NCI-H187 treated with DMSO at 0.1 percent for 48 hours (cell line): ENCODE measurements around the gene ASTL.
"Not testable (repeated sequence)": the region's sequence is repeated elsewhere in the genome, so short reads cannot be mapped to it uniquely, and the experiment has no call there.

ENCODE experiments used
- DNase-seq: peaks from one replicate; lab custom pipeline; 2025; lab: John Stamatoyannopoulos, UW

The ASTL gene

DNA sequence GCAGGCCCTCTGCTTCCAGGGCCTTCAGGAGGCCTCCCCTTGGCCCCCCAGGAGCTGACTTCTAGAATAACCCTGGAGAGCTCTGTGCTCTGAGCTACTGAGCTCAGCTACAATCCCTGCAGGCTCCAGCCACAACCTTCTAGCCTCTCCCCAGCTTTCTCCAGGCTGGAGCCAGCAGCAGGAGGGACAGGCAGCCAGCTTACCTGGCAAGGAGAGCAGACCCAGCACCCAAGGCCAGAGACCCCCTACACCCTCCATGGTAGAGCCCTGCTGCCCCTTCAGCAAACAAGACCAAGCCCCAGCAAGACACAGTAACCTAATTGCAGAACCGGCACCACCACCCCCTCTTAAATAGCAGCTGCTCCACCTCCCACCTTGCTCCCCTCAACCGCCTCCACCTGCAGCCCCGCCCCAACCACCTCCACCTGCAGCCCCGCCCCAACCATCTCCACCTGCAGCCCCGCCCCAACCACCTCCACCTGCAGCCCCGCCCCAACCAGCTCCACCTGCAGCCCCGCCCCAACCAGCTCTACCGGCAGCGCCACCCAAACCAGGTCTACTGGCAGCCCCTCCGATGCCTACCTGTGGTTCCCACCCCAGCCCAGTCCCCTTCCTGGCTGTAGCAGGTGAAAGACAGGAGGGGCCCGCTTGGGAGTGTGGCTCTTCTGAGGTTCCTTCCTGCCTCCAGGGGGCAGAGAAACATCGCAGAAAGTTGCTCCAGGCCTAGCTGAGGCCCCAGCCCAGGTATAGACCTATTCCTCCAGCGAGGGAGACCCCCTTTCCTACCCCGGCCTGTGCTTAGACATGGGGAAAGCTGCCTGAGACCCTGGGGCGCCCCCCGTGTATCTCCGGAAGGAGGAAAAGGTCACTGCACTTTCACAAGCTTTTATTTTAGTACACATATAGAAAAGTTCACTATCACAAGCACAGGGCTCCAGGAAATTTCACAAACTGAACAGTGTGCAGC is at the start of gene ASTL:
Gene ASTL, minus strand, starts transcription at position 324 of the 967 bp plus-strand sequence. Its CDS starts 66 bp downstream, at position 258.
- no peak for DNase-seq

DNA sequence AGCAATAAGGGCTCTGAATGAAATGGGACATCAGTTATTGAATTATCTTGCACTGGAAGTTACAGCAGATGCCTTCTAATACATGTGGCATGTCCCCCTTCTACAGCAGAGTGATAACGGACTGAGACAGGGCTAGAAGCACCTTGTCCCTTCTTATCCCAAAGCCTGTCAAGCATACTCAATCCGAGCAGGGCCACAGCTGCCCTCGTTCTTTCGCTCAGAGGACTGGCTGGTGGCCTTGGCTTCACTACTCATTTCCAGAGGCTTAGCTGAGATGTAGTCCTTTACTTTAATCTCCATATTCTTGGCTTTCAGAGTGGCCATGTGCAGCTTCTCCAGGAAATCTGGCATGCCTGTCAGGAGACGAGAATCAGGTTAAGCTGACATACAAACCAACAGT is 48.3 kb upstream of the ASTL start:
- DNase-seq = no peak

DNA sequence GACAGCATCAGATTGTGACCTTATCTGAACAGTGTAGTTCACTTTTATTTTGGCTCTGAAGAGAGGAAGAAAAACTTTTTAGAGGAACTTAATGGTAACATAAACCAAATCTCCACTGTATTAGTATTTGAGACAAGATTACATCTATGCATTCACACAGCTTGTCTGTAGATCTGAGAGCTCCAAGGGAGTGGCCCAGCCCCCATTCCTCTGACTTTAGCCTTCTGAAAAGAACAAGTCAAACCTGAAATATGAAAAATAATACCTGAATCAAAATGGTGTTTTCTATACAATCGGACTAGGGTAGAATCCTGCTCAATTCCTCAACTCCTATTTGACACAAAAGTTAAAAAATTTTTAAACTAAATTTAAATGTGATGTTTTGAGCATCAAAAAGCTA is 47.2 kb upstream of the ASTL start:
- DNase-seq = no peak

DNA sequence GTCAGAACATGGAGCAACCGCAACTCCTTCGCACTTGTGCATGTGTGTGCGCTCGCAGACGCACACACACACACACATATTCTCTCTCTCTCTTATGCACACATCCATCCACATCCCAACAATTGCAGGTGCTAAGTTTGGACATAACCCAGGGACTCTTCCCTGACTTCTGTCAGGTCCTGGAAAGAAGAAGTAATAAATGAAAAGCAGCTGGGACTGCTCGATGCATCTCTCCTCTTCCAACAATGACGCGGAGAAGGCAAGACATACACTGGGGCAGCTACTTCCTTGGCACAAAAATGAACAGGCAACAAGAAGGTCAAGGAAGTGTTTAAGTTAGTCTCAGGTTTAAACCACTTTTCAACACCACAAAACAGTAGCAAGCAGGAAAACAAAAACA is 46.7 kb upstream of the ASTL start:
- no peak for DNase-seq

DNA sequence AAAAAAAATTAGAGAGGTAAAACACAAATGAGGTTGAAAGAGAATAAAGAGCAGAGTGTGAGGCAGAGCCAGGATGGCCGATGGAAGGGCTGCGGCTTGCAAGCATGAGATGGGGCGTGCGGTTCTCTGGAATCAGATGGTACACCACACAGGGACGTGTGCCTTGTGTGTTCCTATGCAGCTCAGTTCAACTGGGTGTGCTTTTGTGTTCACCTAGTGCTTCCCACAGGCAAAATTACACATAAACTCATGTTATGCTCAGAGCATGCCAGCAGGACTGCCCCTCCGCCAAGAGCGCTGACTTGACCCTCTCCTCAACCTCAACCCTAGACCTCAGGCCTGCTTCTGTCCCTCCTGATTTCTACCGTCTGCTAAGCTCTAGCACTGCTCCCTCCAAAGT is 45.9 kb upstream of the ASTL start:
- DNase-seq = no peak

DNA sequence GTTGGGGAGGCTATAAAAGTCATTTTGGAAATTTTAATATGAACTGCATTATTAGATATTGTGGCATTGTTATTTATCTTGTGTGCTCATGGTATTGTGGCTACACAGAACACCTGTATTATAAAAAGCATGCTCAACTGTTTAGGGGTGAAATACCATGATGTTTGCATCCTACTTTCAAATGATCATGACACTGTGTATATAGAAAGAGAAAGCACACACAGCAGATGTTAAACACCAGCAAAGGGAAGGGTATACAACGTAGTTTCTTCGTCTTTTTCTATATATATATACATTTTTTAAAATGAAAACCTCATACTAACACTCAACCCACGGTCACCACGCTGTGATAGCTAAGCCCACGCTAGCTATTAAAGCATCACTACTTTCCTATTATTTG is 43.2 kb upstream of the ASTL start:
- DNase-seq = no peak

DNA sequence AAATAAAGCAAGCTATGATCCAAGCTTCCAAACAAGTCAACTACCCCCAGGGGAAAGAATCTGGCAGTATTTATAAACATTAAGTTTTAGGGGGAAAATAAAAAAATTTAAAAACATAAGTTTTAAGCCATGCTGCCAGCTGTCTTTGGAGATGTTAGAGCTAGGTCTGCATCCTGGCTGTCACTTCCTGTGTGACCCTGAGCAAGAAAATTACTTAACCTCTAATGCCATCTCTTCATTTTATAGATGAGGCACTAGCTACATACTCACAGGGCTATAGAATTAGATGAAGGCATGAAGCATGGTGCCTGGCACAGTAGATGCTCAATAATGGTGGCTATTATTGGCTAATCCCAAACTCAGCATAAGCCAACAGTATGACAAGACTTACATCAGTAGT is 42.2 kb upstream of the ASTL start:
- no peak for DNase-seq

DNA sequence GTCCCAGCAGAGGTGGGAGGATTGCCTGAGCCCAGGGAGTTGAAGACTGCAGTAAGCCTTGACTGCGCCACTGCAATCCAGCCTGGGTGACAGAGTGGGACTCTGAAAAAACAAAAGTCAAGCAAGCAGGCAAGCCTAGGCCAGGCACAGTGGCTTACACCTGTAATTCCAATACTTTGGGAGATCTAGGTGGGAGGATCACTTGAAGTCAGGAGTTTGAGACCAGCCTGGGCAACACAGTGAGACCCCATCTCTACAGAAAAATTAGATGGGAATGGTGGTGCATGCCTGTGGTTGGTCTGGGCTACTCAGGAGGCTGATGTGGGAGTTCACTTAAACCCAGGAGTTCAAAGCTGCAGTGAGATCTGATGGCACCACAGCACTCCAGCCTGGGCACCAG is 41.7 kb upstream of the ASTL start:
- DNase-seq = no peak

DNA sequence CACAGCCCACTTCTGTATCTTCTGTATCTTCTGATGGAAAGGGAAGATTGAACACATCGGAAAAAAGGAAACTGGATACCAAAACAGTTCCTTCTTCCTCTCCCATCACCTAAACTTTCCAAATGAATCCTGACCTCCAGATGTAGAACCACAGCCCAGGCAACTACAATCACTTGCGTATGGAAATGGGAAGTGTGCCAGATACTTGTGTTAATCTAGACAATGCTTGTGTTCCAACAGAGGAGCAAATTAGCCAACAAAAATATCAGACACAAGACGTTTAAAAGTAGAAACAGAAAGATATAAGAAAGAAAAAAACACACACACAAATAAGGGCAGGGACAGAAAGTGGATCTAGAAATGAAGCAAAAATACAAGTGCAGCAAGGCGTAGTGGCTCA is 38.4 kb upstream of the ASTL start:
- no peak for DNase-seq

DNA sequence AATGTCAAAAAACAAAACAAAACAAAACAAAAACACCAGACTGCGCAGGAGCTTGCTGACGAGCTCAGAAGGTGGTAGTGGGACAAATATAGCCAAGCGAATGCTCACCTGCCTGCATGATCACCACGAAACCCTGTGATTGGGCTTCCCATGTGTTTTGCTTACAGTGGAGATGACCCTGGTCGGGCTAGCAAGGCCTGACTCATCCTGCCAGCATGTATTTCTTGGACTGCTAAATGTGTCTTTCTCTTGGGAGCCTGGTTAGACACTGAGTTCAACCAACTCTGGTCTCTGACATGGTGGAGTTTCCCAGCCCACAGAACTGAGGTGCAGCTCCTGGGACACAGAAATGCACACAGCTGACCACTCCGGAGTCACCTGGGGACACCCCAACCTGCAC is 37.6 kb upstream of the ASTL start:
- no peak for DNase-seq

DNA sequence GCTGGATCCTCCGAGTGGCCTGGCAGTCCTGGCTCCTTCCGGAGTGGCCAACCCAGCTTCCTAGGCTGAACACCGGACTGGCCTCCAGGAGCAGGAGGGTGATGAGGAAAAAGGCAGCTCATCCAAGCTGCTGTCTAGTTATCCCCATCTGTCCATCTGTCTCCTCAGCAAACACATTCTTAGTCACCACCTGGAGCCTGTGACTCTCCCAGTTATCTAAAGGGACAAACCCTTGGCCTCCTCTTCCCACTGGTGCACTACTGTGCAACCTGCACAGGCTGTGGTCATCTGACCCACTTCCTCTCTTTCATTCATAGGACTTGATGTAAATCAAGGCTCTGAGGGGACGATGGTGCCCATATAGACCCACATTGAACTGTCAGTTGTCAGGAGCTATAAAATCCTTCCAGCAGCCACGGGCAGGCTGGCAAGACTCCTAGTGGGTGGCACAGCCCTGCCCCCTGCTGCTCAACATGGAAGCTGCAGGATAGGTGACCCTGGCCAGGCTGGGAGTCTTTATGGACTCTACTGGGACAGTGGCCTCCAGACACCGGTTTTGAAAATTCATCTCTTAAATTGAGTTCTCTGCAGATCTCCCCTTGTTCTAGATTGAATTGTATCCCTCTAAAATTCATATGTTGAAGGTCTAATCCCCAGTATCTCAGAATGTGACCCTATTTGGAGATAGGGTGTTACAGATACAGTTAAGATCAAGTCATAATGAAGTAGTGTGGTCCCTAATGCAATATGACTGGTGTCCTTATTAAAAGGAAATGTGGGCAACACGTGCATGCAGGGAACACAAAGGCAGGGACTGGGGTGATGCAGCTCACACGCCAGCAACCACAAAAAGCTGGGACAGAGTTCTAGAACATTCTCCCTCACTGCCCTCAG is 36.2 kb upstream of the ASTL start:
- no peak for DNase-seq

DNA sequence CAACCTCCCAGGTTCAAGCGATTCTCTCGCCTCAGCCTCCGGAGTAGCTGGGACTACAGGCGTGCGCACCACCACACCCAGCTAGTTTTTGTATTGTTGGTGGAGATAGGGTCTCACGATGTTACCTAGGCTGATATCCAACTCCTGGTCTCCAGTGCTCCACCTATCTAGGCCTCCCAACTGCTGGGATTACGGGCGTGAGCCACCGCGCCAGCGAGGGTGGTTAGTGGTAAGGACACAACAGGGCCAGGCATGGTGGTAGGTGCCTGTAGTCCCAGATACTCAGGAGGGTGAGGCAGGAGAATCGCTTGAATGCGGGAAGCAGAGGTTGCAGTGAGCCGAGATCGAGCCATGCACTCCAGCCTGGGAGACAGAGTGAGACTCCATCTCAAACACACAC is 33.5 kb upstream of the ASTL start:
- no peak for DNase-seq

DNA sequence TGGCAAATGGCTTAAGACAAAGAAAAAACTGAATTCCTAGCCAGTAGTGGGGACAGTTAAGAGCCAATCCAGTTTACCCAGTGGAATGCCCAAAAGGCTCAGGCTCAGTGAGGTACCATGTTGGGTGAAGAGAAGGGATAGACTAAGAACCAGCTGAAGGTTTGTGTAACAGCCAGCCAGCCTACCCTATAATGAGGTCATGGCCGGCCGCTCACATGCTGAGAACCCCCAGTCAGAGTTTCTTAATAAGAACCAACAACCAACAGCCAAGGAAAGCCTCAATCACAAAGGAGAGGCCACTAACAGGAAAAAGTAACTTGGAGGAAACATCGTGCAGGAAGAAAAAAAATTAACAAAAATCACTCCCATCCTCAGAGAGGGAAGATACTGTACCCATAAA is 32.3 kb upstream of the ASTL start:
- no peak for DNase-seq

DNA sequence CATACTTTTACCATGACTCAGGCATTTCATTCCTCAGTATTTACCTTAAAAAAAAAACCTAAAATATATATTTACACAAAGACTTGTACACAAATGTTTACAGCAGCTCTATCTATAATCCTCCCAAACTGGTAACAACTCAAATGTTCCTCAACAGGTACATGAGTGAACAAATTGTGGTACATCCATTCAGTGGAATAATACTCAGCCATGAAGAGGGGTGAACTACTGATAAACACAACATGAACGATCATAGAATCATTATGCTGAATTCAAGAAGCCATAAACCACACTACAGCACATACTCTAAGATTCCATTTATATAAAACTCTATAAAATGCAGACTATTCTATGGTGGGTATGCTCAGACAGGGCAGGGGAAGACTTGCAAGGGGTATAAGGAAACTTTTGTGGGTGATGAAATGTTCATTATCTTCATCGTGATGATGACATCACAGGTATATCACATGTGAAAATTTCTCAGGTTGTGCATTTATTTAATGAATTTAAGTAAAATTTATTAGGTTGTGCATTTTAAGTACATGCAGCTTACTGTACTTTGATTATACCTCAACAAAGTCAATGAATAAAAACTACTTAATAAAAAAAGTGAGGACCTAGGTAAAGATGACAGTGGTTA is 31.7 kb upstream of the ASTL start:
- DNase-seq = no peak

DNA sequence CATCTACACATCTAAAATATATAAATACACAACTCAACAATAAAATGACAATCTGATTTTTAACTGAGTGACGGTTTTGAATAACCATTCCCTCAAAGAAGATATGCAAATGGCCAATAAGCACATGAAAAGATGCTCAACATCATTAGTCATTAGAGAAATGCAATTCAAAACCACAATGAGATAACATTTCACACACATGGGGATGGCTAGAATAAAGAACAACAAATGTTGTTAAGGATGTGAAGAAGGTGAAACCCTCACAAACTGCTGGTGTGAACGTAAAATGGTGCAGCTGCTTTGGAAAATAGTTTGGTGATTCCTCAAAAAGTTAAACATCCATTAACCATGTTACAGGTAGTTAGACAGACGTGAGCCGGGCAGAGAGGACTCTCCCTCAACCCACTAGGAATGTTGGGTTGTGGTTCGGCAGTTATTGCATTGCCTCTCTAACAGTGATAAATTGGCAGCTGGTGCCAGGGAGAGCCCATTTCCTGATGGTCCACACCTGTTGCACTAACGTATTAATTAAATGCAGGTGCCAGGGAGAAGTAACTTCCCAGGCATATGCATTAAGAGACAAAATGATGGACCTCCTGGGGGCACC is 29.2 kb upstream of the ASTL start:
- no peak for DNase-seq

DNA sequence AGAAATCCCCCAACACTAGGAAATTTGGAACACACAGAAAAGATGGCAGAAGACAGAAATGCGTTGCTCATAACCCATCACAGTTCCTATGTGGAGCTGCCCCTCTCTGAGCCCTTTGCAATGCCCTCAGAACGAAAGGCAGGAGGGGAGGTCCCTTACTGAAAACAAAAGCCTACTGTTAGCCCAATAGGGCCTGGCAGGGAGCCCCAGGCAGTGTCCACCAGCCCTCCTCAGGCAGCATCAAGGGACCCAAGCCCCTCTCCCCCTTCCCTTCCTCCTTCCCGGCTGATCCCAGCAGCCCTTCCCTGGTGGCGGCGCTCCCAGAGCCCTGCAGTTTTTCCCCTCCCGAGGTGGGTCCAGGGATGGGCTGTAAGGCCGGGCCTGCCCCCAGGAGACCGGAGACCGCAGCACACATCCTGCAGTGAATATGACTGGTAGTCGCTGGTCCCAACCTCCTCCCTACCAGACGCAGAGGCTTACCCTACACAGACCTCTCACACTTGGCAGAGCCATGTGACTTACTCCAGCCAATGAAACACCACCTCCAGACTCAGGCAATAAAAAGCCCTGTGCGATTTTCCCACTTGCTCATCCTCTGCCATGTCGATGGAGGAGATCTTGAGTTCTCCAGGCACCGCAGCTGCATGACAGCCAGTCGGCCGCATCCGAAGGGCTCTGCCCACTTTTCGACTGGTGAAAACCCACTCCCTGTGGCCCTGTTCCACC is 26.3 kb upstream of the ASTL start:
- no peak for DNase-seq

DNA sequence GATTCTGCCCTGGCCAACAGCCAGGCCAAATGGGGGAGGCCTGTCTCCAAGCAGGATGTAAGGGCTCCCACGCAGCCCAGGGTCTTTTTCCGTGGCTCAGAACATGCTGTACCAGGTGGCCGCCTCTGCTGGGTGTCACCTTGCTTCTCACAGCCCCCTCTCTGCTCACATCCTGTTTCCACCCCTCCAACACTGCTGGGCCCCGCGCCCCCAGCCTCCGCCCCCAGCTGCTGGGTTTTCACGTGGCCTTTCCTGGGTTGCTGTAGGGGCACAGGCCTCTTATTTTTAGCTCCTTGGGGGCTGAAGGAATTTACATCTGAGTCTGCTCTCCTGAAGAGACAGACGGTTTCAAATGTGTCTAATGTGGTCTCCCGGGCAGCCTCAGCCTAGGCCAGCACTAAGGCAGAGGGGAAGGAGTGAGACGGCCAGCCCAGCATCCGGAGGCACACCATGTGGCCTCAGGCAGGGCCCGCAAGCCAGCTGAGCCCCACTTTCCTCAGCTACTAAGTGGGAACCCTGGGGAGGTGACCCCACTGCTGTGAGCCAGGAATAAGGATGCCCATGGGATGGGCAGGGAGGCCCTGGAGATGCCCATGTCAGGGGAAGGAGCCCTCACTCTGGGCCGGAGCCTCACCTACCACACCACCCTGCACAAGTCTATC is 25.6 kb upstream of the ASTL start:
- DNase-seq = no peak

DNA sequence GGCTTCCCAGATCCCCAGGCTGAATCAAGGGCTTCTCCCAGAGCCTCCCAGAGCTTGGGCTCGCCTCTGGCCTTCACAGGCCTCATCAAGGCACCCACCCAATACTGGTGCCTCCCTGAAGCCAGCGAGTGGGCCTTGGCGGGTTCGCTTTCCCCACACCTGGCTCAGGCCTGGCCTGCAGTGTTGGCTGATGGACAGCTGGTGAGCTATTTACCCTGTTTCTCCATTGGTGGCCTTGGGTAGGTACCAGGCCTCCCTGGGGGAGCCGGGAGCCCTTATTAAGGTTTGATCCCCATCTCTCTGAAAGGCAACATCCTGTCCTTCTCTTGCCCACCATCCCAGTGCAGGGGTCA is 25.1 kb upstream of the ASTL start:
- no peak for DNase-seq

DNA sequence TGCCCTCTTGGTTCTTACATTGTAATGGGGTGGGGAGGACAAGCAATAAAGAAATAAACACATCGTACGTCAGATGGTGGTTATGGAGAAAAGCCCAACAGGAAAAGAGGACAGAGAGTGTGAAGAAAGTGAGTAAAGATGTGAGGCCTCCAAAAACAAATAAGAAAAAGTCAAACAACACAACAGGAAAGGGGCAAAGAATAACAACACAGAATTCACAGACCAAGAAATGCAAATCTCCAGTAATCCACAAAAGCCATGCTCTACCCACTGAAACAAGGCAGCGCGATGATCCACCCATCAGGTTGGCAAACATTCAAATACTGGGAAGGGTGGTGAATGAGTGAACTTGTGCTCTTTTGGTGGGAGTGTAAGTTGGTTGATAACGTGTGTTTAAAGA is 23.6 kb upstream of the ASTL start:
- no peak for DNase-seq

DNA sequence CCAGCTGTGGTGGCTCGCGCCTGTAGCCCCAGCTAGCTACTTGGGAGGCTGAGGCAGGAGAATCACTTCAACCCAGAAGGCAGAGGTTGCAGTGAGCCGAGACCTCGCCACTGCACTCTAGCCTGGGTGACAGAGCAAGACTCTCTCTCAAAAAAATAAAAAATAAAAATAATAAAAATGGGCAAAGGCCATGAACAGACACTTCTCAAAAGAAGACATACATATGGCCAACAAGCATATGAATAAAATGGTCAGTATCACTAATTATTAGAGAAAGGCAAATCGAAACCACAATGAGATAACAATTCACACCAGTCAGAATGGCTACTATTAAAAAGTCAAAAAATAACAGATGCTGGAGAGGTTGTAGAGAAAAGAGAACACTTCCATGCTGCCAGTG is 22.1 kb upstream of the ASTL start:
- DNase-seq = not testable (repeated sequence)
